Activated naive CD8-positive, alpha-beta T cell (primary cell): ENCODE data around the gene TUB.

Experiments
- H3K27ac Mint-ChIP-seq: one replicate; pipeline ENCODE4 v1.8.0; 2021; ENCODE audit warnings: mixed read lengths
- H3K27me3 Mint-ChIP-seq: one replicate; pipeline ENCODE4 v1.8.0; 2021; ENCODE audit warnings: mixed read lengths
- H3K36me3 Mint-ChIP-seq: one replicate; pipeline ENCODE4 v1.8.0; 2021; ENCODE audit warnings: mixed read lengths
- H3K4me1 Mint-ChIP-seq: one replicate; pipeline ENCODE4 v1.8.0; 2021; ENCODE audit warnings: low read depth, mixed read lengths
- H3K4me3 Mint-ChIP-seq: one replicate; pipeline ENCODE4 v1.8.0; 2021; ENCODE audit warnings: mild to moderate bottlenecking, mixed read lengths
- H3K9me3 Mint-ChIP-seq: one replicate; pipeline ENCODE4 v1.8.0; 2021; ENCODE audit warnings: low read depth, mixed read lengths

TUB gene

GRCh38 chr11:8089791-8090510, 8.9 kb downstream of the TUB start:
- Mint-ChIP-seq H3K36me3 (no peaks in the 10 kb centered on the region), H3K4me1 (peaks cover 2% of the 10 kb centered on the region), H3K4me3 (no peak overlapping the region), H3K27me3 (peaks cover 6% of the 10 kb centered on the region), H3K27ac (no peak overlapping the region), H3K9me3 (no peaks in the 10 kb centered on the region)

GRCh38 chr11:8090756-8091155, 9.7 kb downstream of the TUB start:
- Mint-ChIP-seq H3K4me1 (peaks cover 2% of the 10 kb centered on the region), H3K27ac (no peak overlapping the region), H3K36me3 (no peaks in the 10 kb centered on the region), H3K4me3 (no peak overlapping the region), H3K9me3 (no peaks in the 10 kb centered on the region), H3K27me3 (peaks cover 1% of the 10 kb centered on the region)

GRCh38 chr11:8091721-8092120, 10.7 kb downstream of the TUB start:
- H3K4me3 Mint-ChIP-seq: no peak overlapping the region
- peaks cover 2% of the 10 kb centered on the region for H3K4me1 Mint-ChIP-seq
- H3K27me3 Mint-ChIP-seq: no peaks in the 10 kb centered on the region
- H3K9me3 Mint-ChIP-seq: no peaks in the 10 kb centered on the region
- H3K36me3 Mint-ChIP-seq: no peaks in the 10 kb centered on the region
- H3K27ac Mint-ChIP-seq: no peak overlapping the region

GRCh38 chr11:8092587-8093424, 11.8 kb downstream of the TUB start:
- Mint-ChIP-seq H3K27ac (no peak overlapping the region), H3K4me3 (no peak overlapping the region), H3K36me3 (no peaks in the 10 kb centered on the region), H3K9me3 (no peaks in the 10 kb centered on the region), H3K27me3 (no peaks in the 10 kb centered on the region), H3K4me1 (peaks cover 2% of the 10 kb centered on the region)

- H3K27ac Mint-ChIP-seq: no peak overlapping the region
- H3K4me3 Mint-ChIP-seq: no peak overlapping the region
- H3K36me3 Mint-ChIP-seq: no peaks in the 10 kb centered on the region
- no peaks in the 10 kb centered on the region for H3K9me3 Mint-ChIP-seq
- no peaks in the 10 kb centered on the region for H3K27me3 Mint-ChIP-seq
- H3K4me1 Mint-ChIP-seq: peaks cover 2% of the 10 kb centered on the region
Observed at GRCh38 chr11:8093931-8094575, 13.0 kb downstream of the TUB start.

GRCh38 chr11:8094656-8095055, 13.6 kb downstream of the TUB start:
- peaks cover 2% of the 10 kb centered on the region for H3K4me1 Mint-ChIP-seq
- H3K4me3 Mint-ChIP-seq: no peak overlapping the region
- no peaks in the 10 kb centered on the region for H3K27me3 Mint-ChIP-seq
- no peaks in the 10 kb centered on the region for H3K36me3 Mint-ChIP-seq
- H3K9me3 Mint-ChIP-seq: no peaks in the 10 kb centered on the region
- no peak overlapping the region for H3K27ac Mint-ChIP-seq

- Mint-ChIP-seq H3K27ac (no peak overlapping the region), H3K4me3 (no peak overlapping the region), H3K9me3 (no peaks in the 10 kb centered on the region), H3K4me1 (peaks cover 2% of the 10 kb centered on the region), H3K27me3 (no peaks in the 10 kb centered on the region), H3K36me3 (no peaks in the 10 kb centered on the region)
Observed at GRCh38 chr11:8095371-8095770, 14.4 kb downstream of the TUB start.

GRCh38 chr11:8095806-8096522, 15.0 kb downstream of the TUB start:
- Mint-ChIP-seq H3K27me3 (no peaks in the 10 kb centered on the region), H3K4me3 (no peak overlapping the region), H3K9me3 (no peaks in the 10 kb centered on the region), H3K27ac (no peak overlapping the region), H3K4me1 (no peaks in the 10 kb centered on the region), H3K36me3 (no peaks in the 10 kb centered on the region)

- Mint-ChIP-seq H3K4me1 (no peaks in the 10 kb centered on the region), H3K27me3 (no peaks in the 10 kb centered on the region), H3K27ac (no peak overlapping the region), H3K9me3 (no peaks in the 10 kb centered on the region), H3K4me3 (no peak overlapping the region), H3K36me3 (no peaks in the 10 kb centered on the region)
Observed at GRCh38 chr11:8096575-8096974, 15.6 kb downstream of the TUB start.

- H3K4me3 Mint-ChIP-seq: no peak overlapping the region
- no peaks in the 10 kb centered on the region for H3K27me3 Mint-ChIP-seq
- H3K4me1 Mint-ChIP-seq: no peaks in the 10 kb centered on the region
- no peaks in the 10 kb centered on the region for H3K36me3 Mint-ChIP-seq
- H3K9me3 Mint-ChIP-seq: no peaks in the 10 kb centered on the region
- H3K27ac Mint-ChIP-seq: no peak overlapping the region
Observed at GRCh38 chr11:8097062-8097461, 16.1 kb downstream of the TUB start.

GRCh38 chr11:8097468-8097867, 16.5 kb downstream of the TUB start:
- H3K36me3 Mint-ChIP-seq: no peaks in the 10 kb centered on the region
- H3K4me3 Mint-ChIP-seq: no peak overlapping the region
- no peaks in the 10 kb centered on the region for H3K9me3 Mint-ChIP-seq
- H3K27ac Mint-ChIP-seq: no peak overlapping the region
- no peaks in the 10 kb centered on the region for H3K27me3 Mint-ChIP-seq
- H3K4me1 Mint-ChIP-seq: no peaks in the 10 kb centered on the region

- Mint-ChIP-seq H3K9me3 (no peaks in the 10 kb centered on the region), H3K27me3 (no peaks in the 10 kb centered on the region), H3K4me1 (no peaks in the 10 kb centered on the region), H3K36me3 (no peaks in the 10 kb centered on the region), H3K4me3 (no peak overlapping the region), H3K27ac (no peak overlapping the region)
Observed at GRCh38 chr11:8097926-8098325, 16.9 kb downstream of the TUB start.

- H3K27ac Mint-ChIP-seq: no peak overlapping the region
- H3K4me3 Mint-ChIP-seq: no peak overlapping the region
- no peaks in the 10 kb centered on the region for H3K27me3 Mint-ChIP-seq
- H3K36me3 Mint-ChIP-seq: no peaks in the 10 kb centered on the region
- H3K9me3 Mint-ChIP-seq: no peaks in the 10 kb centered on the region
- no peaks in the 10 kb centered on the region for H3K4me1 Mint-ChIP-seq
Observed at GRCh38 chr11:8098361-8098760, 17.4 kb downstream of the TUB start.

GRCh38 chr11:8098879-8099278, 17.9 kb downstream of the TUB start:
- H3K36me3 Mint-ChIP-seq: no peaks in the 10 kb centered on the region
- no peaks in the 10 kb centered on the region for H3K27me3 Mint-ChIP-seq
- no peak overlapping the region for H3K4me3 Mint-ChIP-seq
- no peaks in the 10 kb centered on the region for H3K9me3 Mint-ChIP-seq
- no peaks in the 10 kb centered on the region for H3K4me1 Mint-ChIP-seq
- no peak overlapping the region for H3K27ac Mint-ChIP-seq
